NCI-H1105 (cell line): ENCODE results near the gene CASZ1.

Experiments used
- DNase-seq: peaks from one replicate; lab custom pipeline; 2025; lab: John Stamatoyannopoulos, UW

CASZ1 gene

DNA sequence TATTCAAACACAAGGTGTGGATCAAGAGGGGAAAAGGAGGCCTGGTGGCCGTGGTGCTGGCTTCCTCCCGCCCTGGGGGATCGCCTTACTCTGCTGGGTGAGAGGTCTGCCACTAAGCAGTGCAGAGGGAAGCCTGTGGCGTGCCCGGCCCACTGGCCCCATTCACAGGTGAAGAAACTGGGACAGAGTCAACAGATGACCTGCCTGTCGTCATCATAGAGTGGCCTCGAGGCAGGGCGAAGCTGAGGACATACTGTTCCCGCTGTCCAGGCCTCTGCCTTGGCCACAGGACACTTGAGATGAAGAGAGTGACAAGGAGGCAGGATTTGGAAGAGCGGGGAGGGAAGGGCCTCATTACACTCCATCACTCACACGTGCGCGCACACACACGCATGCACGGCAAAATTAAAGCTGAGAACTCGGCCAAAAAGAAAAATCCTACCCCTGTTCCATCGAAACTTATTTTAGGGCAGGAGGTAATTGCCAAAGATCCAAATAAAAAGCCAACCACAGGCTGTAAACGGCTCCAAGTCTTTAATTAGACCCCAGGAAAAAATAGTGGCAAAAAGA lies 50.5 kb downstream of the CASZ1 start:
- no peak for DNase-seq

DNA sequence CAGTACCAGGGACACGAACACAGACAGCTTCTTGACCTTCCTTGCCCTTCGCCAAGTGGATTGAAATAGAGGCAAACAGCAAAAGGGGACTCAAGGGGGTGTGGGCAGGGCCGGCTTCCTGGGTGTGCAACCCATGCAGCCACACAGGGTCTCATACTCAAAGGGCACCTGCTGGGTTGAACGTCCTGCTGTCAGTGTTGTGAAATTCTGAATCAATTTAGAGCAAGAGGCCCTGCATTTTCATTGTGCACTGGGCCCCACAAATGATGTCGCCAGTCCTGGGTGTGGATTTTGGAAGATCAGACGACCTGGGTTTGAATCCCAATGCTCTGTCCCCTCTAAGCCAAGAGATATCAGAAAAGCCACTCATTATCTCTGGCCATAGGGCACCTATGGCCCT lies 51.1 kb downstream of the CASZ1 start:
- DNase-seq = no peak

DNA sequence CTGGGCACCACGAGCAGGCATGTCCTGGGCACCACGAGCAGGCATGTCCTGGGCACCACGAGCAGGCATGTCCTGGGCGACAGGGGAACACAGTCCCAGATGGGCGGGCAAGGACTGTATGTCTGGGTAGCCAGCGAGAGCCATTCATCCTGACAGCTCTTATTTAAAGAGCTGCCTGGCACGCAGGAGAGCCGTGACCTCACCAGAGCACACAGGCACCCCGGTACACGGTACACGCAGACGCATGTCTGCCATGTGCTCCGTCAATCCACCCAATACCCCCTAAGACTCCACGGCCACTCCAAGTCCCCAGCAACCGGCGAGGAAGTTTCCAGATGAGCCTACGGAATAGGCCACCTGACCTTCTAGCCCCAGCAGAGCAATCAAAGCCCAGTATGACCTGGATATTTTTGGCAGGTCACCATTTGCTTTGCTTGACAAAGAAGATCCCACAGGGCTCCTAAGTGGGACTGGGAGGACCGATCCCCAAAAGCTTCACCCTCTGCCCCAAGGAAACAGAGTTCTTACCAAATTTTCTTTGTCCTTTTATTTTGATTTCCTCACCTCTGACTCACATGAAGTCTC lies 51.7 kb downstream of the CASZ1 start:
- DNase-seq = no peak

DNA sequence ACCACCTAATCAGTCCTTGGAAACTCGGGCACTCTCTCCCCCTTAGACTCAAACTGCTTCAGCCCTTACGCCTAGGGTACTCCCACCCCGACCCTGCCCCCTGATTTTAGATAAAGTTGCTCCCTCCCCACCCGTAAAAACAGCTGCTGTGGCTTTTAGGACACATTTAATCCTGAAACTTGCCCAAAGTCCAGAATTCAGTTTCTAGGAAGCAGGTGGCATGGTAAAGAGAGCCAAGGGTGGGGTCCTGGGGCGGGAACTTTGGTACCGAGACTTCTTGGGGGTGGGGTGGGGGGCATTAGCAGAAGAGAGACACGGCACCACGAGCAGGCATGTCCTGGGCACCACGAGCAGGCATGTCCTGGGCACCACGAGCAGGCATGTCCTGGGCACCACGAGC lies 52.4 kb downstream of the CASZ1 start:
- DNase-seq = no peak

DNA sequence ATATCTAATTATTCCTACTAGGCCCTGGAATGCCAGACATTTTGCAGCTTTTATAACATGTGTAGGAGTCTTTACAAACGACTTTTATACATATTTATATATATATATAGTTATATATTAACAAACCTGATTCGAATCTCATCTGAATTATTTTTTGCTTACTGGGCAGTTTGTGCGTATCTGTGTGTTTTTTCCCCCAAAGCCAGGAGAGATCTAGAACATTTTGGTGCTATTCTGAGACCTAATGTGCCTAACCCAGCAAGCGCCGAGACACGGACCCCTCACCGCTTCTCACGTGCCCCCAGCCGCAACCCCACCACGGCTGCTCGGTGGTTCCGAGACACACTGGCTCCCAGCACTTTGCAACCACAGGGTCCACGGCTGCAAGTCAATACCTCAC lies 54.8 kb downstream of the CASZ1 start:
- DNase-seq = no peak

DNA sequence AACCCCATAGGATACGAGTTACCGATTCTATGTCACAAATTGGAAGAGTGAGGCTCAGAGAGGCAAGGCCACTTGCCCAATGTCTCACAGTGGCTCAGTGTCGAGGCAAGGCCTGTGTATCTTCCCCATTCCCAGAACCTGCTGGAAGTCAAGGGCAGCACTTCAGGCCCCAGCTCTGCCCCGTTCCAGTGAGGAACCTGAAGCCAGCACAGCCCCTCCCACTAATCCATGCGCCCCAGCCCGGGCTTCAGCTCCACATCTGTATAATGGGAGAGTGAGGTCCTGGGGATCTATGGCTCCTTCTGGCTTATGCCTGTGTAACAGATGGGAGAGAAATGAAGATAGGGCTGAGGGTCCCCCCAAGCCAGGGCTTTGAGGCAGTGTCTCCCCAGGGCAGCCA lies 56.3 kb downstream of the CASZ1 start:
- no peak for DNase-seq

DNA sequence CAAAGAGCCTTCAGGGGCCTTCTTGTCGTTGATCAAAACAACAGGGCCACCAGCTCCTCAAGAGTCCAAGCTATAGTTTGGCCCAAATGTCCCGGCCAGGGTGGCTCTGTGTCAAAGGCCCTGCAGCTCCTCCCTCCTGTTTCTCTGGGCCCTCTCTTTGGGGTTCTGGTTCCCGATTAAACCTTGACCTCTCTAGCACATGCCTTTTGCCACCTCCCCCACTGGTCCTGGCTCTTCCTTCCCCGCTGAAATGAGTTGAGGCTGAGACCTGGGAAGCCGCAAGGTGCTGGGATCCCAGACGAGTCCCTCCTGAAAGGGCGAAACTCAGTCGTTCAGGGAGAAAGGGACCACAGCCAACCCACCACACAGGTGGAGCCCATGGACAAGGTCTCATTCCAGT lies 56.9 kb downstream of the CASZ1 start:
- DNase-seq = no peak

DNA sequence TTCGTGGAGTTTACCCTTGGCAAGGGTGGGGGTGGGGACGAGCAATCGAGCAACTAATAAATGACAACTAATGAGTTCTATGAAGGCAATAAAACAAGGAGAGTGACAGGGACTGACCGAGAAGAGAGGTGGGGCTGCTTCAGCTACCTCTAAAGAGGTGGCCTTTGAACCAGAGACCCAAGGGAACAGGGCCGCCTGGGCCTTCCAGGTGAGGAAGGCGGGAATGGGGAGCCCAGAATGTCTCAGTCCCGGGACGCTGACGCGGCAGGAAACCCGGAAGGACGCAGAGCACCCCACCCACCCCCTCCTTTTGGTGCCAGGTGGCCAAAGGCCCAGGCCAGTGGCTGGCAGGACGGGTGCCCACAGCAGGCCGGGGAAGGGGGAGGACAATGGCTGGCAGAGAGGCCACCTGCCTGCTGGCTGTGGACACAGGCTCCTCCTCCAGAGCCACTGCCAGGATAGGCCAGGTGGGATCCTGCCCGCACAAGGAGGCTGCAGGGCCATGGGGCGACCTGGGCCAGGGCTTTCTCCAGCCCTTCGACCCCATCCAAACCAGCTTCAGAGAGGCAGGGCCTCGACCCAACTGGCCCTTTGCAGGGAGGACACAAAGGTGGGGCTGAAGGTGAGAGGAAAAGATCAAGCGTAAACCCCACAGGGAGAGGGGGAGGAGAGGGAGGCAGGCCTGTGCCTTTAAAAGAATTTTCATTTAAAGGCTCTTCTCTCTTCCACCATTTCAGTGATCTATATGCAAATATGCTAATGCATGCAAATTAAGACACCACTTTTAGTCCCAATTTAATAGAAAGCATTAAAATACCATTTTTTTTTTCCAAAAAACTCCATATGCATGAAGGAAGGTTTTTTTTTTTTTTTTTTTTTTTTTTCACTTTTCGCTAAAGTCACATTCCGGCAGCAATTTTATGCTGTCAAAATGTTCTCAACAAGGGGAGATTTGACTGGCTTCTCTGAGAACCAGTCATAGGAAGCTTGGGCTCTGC lies 58.1 kb downstream of the CASZ1 start:
- DNase-seq = peak; percentile 23

DNA sequence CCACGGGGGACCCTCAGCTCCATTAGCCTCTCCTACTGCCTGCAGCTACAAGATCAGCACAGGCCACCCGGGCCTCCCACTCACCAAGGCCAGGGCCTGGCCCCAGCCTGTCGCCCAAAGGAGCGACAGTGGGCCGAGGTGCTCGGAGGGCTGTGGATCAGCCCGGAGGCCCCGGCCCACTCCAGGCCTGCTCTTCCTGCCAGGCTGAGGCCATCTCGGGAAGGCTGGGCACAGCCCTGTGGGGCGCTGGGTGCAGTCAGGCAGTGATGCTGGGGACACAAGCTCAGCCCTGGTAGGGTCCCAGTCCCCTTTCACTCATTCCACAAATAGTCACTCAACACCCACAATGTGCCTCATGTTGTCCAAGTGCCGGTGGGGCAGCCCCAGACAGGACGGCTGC lies 58.8 kb downstream of the CASZ1 start:
- DNase-seq = no peak

DNA sequence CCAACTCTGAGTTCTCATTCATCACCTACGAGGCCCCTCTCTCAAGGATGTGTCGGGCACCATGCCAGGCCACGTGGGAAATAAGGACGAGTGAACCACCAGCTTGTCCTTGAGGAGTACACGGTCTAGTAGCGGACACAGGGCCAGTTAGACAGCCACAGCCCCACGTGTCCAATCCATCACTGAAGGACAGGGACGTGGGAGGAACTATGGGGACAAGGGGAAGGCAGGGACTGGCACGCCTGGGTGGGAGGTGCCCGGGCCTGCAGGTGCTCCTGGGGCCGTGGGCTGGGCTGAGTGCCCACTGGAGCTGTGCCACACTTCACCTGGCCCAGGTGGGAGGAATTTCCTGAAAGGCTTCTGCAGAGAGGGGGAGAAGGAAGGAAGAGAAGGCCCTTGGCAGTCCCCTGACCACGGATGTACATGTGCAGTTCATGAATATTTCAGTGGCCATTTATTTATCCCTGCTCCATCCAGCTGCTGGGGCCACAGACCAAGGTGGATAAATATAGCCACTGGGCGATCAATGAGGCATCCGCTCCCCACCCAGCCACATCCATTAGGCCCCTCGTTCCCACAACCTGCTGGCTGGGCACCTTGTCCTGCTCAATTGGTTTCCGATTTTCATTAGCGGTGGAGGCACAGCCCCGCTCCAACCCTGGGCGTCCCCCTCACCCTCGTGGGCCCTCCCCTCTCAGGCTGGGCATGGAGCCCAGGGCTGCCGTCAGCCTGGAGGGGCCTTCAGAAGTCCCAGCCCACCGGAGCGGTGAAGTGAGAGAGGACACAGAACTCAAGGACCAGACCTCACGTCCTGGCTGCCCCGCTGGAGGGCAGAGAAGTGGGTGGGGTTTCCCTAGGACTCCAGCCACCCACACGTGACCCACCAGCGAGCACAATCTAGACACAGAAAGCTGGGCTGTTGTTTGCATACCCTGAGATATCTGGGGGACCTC lies 59.5 kb downstream of the CASZ1 start:
- peak; percentile 92 for DNase-seq

DNA sequence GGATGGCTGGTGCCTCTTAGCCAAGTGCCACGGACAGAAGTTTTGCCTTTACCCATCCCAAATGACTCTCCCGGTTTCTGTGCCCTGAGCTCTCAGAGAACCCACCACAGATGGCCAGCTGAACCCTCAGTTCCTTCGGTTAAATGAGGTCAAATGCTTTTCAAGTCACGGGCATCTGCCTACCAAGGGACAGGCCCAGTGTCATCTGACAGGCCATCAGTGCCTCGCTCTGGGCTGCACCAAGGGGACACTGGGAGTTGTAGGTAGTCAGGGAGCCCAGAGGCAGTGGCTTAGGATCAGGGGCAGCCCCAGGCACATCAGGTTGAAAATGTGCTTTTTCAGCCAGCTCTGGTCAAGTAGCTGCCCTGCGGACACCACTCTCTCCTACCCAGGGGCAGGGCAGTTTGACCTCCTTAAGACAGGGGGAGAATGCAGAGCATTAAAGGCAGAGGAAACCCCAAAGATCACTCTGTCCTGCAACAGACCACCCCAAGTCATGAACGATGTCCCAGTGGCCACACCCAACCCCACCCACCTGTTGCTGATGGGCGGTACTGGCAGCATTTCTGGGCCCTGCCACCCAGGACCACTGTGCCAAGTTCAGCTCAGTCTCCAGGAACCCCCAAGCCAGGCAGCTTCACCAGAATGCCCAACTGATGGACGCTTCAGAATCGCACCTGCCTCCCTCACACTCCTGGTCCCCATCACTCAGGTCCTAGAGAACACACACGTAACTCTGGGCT lies 60.7 kb downstream of the CASZ1 start:
- no peak for DNase-seq

DNA sequence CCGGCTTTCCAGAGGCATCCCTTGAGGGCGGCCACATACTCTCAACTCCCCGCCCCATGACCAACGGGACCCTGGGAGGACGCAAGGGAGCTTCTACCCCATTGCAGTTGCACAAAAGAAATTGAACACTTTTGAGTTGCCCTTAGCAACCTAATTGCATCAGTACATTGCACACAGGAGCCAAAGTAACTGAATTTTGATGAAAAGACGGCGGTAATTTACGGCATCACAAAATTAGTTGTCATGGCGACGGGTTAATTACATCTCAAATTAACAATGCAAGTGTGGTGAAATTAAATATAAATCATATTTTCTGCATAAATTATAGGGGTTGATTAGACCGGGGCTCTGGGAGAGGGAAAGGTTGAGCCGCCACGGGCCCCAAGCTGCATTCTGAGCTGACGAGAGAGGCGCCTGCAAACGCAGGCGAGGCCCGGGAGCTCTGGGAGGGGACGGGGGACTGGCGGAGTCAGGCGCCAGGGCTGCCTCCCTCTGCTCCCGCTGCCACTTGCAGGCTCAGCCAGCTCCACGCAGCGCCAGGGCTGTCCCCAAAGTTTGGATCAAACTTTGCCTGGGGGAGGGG lies 61.4 kb downstream of the CASZ1 start:
- DNase-seq = peak; percentile 76

DNA sequence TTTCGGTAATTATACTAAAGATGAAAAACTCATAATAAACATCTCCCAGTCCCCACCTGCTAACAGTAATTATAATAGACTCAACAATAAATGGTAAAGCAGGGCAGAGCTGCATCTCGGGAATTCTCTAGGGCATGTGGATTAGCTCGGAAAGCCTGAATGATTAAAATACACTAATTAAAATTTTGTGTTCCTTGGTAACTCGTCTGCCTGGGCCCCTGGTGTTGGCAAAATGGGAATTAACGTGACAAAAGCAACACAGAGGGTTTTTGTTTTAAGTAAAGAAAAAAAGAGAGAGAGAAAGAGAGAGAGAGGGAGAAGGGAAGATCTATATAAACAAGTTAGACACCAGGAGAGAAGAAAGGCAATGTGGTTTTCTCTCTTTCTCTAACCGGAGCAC lies 62.1 kb downstream of the CASZ1 start:
- peak; percentile 73 for DNase-seq

DNA sequence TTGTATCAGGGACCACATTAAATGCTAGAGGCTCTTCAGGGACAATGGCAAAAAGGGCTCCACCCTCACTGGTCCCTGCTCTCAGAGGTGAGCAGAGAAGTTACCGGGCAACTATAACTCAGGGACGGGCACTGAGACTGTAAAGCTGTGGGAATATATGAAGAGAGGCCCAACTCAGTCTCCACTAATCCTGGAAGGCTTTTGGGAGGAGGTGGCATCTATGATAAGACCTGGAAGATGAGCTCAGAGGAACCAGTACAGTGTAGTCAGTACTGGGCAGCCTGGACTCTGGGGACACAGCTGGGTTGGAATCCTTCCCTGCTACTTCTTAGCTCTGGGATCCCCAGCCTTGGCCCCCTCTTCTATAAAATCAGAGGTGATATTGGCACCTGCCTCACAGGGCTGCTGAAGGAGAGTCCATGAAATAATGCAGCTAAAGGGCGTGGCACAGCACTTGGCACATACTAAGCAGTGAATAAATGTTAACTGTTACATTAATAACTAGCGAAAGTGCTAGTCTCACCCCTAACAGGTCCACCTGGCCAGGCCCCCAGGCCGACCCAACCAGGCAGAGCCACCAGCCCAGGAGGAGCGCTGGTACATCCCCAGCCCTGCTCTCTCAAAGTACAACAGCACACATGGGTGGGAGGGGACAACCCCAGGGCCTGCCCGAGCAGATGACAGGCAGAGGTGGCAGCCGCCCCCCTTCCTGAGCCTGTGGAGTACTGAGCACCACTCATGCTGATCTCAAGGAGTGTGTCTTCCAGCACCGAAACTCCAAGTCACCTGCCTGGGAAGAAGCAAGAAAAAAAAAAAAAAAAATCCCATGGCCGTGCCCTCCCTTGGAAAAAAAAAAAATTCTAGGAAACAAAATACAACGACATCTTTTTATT lies 62.7 kb downstream of the CASZ1 start:
- DNase-seq = peak; percentile 85

DNA sequence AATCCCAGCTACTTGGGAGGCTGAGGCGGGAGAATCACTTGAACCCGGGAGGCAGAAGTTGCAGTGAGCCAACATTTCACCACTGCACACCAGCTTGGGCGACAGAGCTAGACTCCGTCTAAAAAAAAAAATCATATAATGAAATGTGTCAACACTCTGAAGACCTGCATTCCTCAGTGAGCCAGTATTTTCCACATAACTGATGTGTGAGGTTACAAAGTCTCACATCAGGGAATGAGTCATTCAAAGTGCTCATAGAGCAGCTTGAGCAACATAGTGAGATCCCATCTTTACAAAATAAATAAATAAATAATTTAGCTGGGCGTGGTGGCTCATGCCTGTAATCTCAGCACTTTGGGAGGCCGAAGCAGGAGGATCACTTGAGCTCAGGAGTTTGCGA lies 65.5 kb downstream of the CASZ1 start:
- no peak for DNase-seq

DNA sequence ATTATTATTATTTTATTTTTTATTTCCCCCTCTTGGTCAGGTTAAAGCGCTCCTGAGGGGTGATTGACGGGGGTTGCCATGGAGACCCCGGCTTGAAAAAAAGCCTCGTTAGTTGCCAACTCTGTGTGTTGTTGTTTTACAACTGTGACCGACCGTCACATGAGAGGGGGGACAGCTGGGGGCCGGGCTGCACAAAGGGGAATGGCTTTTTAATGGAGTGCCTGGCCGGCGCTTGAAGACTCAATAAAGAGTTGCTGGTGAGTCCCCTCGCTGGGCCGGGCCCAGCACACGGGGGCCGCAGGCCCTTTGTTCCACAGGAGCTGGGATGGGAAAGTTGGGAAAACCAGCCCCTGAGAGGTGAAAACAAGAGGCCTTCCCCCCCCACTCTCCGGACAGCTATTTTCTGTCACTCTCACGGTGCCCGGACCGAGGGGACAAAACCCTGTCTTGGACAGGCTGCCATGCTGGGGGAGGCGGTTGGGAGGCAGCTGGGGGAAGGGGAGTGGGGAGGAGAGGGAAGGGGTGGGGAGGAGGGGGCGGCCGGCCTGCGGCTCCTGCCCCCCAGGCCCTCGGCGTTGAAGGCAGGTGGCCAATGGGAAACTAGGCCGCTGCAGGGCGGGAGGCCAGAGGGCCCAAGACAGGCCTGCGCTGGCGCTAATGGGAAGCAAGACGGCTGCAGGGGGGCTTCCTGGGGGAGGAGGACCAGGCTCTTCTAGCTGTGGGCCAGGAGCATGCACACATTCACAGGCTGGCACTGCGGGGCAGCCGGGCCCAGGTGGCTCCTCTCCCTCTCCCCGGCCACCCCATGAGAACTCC lies 67.6 kb downstream of the CASZ1 start:
- DNase-seq = no peak

DNA sequence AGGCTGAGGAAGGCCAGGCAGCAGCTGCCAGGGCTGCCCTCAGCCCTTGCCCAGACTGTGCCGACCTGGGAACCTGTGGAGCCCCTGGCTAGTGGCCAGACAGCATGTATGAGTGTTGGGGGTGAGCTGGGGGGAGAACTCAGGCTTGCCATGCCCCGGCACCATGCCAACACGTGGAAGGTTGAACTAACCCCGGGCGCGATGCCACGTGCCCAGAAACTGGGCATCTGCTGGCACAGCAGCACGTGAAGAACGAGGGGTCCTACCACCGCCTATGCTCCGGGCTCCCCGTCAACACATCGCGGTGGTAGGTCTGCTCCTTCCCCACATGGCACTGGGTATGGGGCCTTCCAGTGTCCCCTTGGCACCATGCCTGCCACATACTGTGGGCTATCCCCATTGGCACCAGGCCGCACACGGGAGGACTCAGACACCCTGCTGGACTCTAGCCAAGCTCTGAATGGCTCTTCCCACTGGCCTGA lies 68.7 kb downstream of the CASZ1 start:
- peak; percentile 89 for DNase-seq

DNA sequence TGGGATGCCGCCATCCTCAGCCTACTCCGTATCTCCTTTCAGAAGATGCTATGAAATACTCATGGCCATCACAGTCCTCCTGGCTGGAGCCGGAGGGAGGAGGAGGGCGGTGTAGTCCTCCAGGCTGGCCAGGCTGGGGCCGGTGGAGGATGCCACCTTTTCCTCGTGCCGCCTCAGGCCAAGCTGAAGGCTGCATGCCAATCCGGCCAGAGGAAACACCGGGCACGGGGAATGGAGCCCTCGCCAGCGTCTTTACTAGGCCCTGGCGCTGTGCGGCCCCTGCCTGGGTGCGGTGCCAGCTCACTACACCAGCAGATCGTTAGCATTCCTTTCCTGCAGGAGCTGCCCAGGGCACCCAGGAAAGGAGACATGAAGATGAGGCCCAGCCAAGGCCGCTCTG lies 70.1 kb downstream of the CASZ1 start:
- DNase-seq = no peak
